ENCODE results near the gene AKAP9.

DNA sequence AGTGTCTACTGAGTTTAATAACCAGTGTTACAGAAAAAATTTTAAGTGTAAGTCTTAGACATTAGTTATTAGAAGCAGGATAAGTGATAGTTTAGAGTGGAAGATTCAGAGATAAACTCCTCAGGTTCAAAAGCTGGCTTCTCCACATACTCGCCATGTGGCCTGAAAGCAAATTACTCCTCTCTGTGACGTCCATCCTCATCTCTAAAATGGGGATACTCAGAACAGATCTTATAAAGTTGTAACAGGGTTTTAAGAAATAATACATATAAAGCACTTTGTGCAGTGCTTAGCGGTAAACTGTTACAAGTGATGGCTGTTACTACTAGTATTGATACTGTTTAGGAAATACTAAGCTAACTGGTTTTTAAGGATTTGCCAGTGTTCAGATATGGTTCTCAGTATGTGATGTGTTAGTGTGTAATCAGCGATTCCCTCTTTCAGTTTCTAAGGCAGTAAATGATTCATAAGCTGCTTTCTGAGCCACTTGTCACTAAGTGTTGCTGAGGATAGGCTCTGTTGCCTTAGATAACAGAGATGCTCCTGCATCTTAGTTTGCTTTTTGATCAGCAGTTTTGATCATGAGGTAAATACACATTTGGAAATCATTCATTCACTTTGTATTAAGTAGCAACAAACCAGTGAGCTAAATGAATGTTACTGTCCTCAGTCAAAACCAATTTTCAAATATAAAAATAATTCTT lies 134.9 kb downstream of the AKAP9 start:
- TF ChIP-seq CTCF (IDR thresholded peaks at IDR 0.05) (no peak), POLR2A (IDR thresholded peaks at IDR 0.05) (no peak)

Data from body of pancreas (tissue), 4 donors.